Epithelial cell of proximal tubule (primary cell): ENCODE data around the gene OMG. TPM values are rescaled to one million over a fixed set of nuclear protein-coding genes. Genes with fewer than 3 reads are reported as not detected.

Experiments
- DNase-seq: peaks from one replicate; pipeline ENCODE4 v3.0.0-alpha.2; 2011; ENCODE audit warnings: low read depth
- H3K4me3 ChIP-seq: 2 replicates; pipeline ENCODE4 v1.5.1; 2011; ENCODE audit warnings: low read depth, mild to moderate bottlenecking, low read length
- total RNA-seq: library from RNA; depleted of rRNA; stranded (reverse); fragments of >200 nt; gene quantifications from 2 replicates; pipeline ENCODE4 v1.2.3, GENCODE V29; 2015
- TF ChIP-seq, protein P1 (sequence below): conservative IDR thresholded peaks from 2 replicates; pipeline ENCODE4 v1.5.1; 2012; ENCODE audit warnings: low read depth, mild to moderate bottlenecking, low read length

OMG gene
- total RNA-seq, 1 donor from 2014 or later, result not detected

DNA sequence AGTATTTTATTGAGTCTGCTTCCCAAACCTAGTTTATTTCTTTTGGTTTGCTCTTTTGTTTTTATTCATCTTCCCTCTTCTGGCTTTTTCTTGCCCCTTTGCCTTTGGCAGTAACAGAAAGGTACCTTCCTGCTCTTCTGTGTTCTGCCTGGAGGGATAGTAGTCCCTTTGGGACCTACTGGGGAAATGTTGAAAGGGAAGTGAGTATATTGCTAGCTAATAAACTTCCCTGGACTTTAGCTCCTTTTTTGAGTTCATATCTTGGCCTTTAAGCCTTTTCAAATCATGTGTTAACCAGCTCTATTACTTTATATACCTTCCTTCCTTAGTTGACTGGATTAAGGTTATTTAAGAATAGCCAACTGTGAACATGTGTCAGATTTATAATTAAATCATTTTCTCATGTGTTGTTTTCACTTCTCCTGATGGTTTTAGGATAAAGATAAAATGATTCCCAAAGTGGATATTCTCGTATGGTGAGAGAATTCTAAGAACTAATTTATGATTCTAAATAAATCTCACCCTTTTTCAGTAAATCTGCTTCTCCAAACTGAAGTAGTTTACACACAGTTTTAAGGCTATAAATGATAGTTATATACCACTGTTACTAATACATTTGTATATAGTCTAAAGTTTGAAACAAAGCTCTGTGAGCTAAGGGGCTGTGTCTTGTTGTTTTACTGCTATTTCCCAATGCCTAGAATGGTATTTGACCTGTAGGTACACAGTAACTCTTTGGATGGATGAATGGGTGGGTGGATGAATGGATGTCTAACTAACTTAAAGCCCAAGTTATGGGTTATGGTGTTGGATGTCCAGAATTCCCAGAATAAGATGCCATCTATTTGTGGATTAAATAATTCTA, 45.7 kb downstream of the OMG start:
- H3K4me3 ChIP-seq, result no peak overlapping the region
- TF ChIP-seq, protein P1, sequence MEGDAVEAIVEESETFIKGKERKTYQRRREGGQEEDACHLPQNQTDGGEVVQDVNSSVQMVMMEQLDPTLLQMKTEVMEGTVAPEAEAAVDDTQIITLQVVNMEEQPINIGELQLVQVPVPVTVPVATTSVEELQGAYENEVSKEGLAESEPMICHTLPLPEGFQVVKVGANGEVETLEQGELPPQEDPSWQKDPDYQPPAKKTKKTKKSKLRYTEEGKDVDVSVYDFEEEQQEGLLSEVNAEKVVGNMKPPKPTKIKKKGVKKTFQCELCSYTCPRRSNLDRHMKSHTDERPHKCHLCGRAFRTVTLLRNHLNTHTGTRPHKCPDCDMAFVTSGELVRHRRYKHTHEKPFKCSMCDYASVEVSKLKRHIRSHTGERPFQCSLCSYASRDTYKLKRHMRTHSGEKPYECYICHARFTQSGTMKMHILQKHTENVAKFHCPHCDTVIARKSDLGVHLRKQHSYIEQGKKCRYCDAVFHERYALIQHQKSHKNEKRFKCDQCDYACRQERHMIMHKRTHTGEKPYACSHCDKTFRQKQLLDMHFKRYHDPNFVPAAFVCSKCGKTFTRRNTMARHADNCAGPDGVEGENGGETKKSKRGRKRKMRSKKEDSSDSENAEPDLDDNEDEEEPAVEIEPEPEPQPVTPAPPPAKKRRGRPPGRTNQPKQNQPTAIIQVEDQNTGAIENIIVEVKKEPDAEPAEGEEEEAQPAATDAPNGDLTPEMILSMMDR, result no peak
- DNase-seq, result no peak

DNA sequence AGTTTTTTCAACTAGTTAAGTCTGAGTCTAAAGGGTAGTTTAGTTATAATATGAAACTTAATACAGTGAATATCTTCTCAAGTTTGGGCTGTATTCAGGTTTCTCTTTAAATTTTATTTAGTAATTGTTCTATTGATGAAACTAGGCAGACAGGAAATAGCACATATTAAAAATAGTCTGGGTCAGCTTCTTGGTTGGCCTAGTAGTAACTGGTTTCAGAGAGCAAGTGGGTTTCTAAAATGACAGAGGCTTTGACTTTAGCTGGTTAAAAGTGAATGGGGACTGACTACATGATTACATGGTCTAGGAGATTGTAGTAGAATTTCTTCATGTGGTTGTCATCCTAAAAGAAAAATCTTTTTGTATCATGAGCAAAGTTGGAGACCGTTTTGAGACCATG, 46.8 kb downstream of the OMG start:
- no peak overlapping the region for H3K4me3 ChIP-seq
- no peak for DNase-seq
- TF ChIP-seq, protein P1, result no peak

DNA sequence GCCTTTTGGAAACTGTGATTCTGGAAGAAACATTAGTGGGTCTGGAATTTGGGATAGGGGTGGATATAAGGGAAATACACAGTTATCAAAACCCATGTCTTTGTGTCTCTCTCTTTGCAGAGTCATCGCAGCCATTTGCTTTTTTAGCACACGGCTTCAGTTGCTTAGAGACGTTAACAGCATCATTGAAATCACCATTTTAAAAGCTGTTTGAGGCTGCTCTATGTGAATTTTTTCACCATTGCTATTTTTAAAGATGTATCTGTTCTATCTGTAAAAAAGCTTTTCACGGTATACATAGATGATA, 47.3 kb downstream of the OMG start:
- TF ChIP-seq, protein P1, result no peak
- no peak for DNase-seq
- no peak overlapping the region for H3K4me3 ChIP-seq

DNA sequence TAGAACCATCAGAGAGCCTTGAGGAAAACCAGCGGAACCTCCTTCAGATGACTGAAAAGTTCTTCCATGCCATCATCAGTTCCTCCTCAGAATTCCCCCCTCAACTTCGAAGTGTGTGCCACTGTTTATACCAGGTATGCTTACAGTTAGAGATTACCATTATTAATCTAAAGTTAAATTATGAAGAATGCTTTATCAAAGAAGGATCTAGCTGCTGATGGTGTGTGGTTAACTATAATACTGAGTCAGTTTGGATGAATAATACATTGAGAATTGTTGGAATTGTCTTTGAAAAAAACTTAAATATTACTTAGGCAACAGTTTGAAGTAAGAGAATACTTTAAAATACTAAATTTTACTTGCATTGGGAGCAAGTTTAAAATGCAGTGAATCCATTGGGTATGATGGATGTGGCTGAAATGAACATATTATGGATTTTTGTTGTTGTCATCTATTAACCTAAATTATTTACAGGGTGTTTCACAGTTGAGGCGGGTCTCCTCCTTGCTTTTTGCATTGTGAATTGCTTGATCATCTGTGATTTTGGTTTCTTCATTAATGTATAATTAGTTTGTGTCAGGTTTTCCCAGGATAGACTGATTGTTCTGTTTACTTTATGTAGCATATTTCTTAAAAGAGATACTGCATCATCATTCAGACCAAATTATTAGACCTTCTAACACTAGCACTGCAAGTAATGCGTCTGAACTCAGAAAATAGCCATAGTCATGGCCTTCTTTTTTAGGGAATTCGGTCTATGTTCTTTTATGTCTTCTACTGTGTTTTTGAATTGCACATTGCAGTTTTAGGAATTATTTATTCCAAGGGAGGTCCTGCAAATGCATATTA, 47.8 kb downstream of the OMG start:
- no peak for DNase-seq
- TF ChIP-seq, protein P1, result no peak

More for the DNA sequence above, 47.8 kb downstream of the OMG start:
- H3K4me3 ChIP-seq, result no peak overlapping the region

Other genes starting within 250 kb of the OMG start
- gene NF1, start 202.3 kb downstream of the OMG start, total RNA-seq, result 14.3 and 40.2 TPM in 2 replicates
- gene EVI2B, start 16.8 kb upstream of the OMG start, total RNA-seq, result not detected in 2 replicates
- gene EVI2A, start 24.4 kb upstream of the OMG start, total RNA-seq, result 0.29 TPM in 1 of 2 replicates, not detected in the other
- 9.1 and 15.1 TPM in 2 replicates for gene RAB11FIP4, start 94.4 kb upstream of the OMG start, total RNA-seq